Measurements from ENCODE around the gene DAAM2. TPM values are rescaled to one million over a fixed set of nuclear protein-coding genes. Genes with fewer than 3 reads are reported as not detected.

DAAM2 gene
- under 0.01 TPM in 1 of 2 replicates, not detected in the other for total RNA-seq

GRCh38 chr6:39791850-39792539 is at the start of gene DAAM2:
TSS of gene DAAM2 (plus strand) at chr6:39792376. CDS start at chr6:39856303, 63,927 bp downstream.

GRCh38 chr6:39934131-39934757 is 142.1 kb downstream of the DAAM2 start, which contains the start of gene MOCS1:
TSS of gene MOCS1 (minus strand) at chr6:39934462. CDS start at chr6:39934417, 45 bp downstream.

Other genes starting within 250 kb of the DAAM2 start
- gene KIF6, start 67.0 kb upstream of the DAAM2 start, total RNA-seq: 0.10 TPM in 1 of 2 replicates, not detected in the other
- gene MOCS1, start 142.1 kb downstream of the DAAM2 start, total RNA-seq: 5.8 and 7.6 TPM in 2 replicates

Measured in mammary microvascular endothelial cell (primary cell).